ENCODE results near the gene RPS16. TPM values are rescaled to one million over a fixed set of nuclear protein-coding genes. Genes with fewer than 3 reads are reported as not detected.
"Not testable (repeated sequence)": the region's sequence is repeated elsewhere in the genome, so short reads cannot be mapped to it uniquely, and the experiment has no call there.

RPS16 gene
- 2,708 TPM for total RNA-seq
- 1,000 to 10,000 TPM; 1,440 to 2,367 (median 1,925) TPM for polyA plus RNA-seq

GRCh38 chr19:39435499-39436349 lies at the start of gene RPS16:
Gene RPS16 (minus strand): TSS chr19:39435949. CDS start chr19:39435895, 54 bp downstream.
- Mint-ChIP-seq H3K27me3 (peaks cover 4% of the 10 kb centered on the region), H3K9me3 (peaks cover 0 to 2% (median 0%) of the 10 kb centered on the region in 7 donors), H3K4me3 (peak within 1 kb of the TSS; percentile 92 to 100 (median 99)), H3K4me1 (peaks cover 0 to 59% (median 34%) of the 10 kb centered on the region in 4 donors), H3K27ac (peak within 1 kb of the TSS; percentile 99), H3K36me3 (peaks cover 19% of the 10 kb centered on the region)
- no peaks in the 10 kb centered on the region for H3K9me3 ChIP-seq (ENCODE audit: control insufficient read depth in 2 of 2, low read length in 2 of 2)
- H3K36me3 ChIP-seq (ENCODE audit: control insufficient read depth, insufficient read depth, low read length), result peaks cover 23% of the 10 kb centered on the region
- peak within 1 kb of the TSS; percentile 90 for H3K27ac ChIP-seq (ENCODE audit: insufficient read depth, low read length, poor library complexity, severe bottlenecking)
- no peaks in the 10 kb centered on the region for H3K27me3 ChIP-seq (ENCODE audit: control insufficient read depth, insufficient read depth, low read length)
- H3K4me1 ChIP-seq (ENCODE audit: control insufficient read depth, insufficient read depth, low read length, poor library complexity, severe bottlenecking), result peaks cover 35% of the 10 kb centered on the region
- ATAC-seq (ENCODE audit: low read depth in 2 of 2) (peak; percentile 94 to 95), DNase-seq (peak; percentile 98 to 99 (median 99))
- H3K4me3 ChIP-seq (ENCODE audit: low read depth, low read length), result peak within 1 kb of the TSS; percentile 90

DNA sequence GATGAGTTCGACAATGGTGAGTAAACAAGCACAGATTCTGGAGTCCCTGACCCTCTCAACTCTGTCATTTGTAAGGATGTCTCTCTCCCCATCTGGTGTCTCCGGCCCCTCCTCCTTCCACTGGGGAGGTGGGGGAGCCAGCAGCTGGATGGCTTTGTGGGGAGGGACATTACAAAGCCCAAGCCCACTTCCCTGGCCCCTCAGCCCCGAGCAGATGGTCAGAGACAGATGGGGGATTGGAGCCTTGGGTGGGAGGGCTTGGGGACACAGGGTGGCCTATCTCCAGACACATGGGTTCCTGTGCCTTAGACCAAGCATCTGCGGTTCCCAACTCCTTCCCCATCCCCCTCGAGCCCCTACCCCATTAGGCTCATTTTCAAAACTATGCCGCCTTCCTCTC lies 47.4 kb upstream of the RPS16 start:
- H3K4me1 Mint-ChIP-seq, result peaks cover 4 to 32% (median 25%) of the 10 kb centered on the region in 4 donors
- peak overlapping the region in 1 of 3 donors; percentile 40 for H3K27ac Mint-ChIP-seq

DNA sequence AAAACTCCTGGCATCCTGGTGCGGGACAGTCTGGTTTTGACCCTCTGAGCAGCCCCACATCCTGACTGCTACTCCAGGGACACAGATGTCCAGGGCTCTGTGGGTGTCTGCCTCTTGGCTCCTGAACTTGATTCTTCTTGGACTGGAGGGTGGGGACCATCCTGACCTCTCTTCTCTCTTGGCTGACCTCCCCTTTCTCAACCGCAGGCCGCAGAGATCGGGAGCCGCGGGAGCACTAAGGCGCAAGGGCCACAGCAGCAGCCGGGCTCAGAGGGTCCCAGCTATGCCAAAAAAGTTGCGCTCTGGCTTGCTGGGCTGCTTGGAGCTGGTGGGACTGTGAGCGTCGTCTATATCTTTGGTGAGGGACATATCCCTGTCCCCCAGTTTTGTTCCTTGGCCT lies 45.9 kb upstream of the RPS16 start:
- Histone ChIP-seq H3K4me1 (ENCODE audit: control insufficient read depth, insufficient read depth, low read length, poor library complexity, severe bottlenecking) (peaks cover 19% of the 10 kb centered on the region), H3K27ac (ENCODE audit: insufficient read depth, low read length, poor library complexity, severe bottlenecking) (peak overlapping the region; percentile 81), H3K36me3 (ENCODE audit: control insufficient read depth, insufficient read depth, low read length) (peaks cover 17% of the 10 kb centered on the region), H3K27me3 (ENCODE audit: control insufficient read depth, insufficient read depth, low read length) (no peaks in the 10 kb centered on the region), H3K9me3 (ENCODE audit: control insufficient read depth in 2 of 2, low read length in 2 of 2) (no peaks in the 10 kb centered on the region), H3K4me3 (ENCODE audit: low read depth, low read length) (peak overlapping the region; percentile 84)
- no peak for DNase-seq
- H3K36me3 Mint-ChIP-seq, result peaks cover 10% of the 10 kb centered on the region
- no peak for ATAC-seq (ENCODE audit: low read depth in 2 of 2)
- peaks cover 4 to 32% (median 25%) of the 10 kb centered on the region in 4 donors for H3K4me1 Mint-ChIP-seq
- H3K27ac Mint-ChIP-seq, result peak overlapping the region; percentile 43 to 96 (median 96)
- peak overlapping the region; percentile 87 to 97 (median 92) for H3K4me3 Mint-ChIP-seq
- H3K27me3 Mint-ChIP-seq, result no peaks in the 10 kb centered on the region
- peaks cover 0 to 2% (median 0%) of the 10 kb centered on the region in 7 donors for H3K9me3 Mint-ChIP-seq

More for the DNA sequence above, 47.4 kb upstream of the RPS16 start:
- peak overlapping the region; percentile 64 to 92 (median 72) for H3K4me3 Mint-ChIP-seq
- Histone ChIP-seq H3K4me3 (ENCODE audit: low read depth, low read length) (no peak overlapping the region), H3K27ac (ENCODE audit: insufficient read depth, low read length, poor library complexity, severe bottlenecking) (no peak overlapping the region), H3K4me1 (ENCODE audit: control insufficient read depth, insufficient read depth, low read length, poor library complexity, severe bottlenecking) (peaks cover 19% of the 10 kb centered on the region), H3K9me3 (ENCODE audit: control insufficient read depth in 2 of 2, low read length in 2 of 2) (no peaks in the 10 kb centered on the region), H3K36me3 (ENCODE audit: control insufficient read depth, insufficient read depth, low read length) (peaks cover 27% of the 10 kb centered on the region), H3K27me3 (ENCODE audit: control insufficient read depth, insufficient read depth, low read length) (no peaks in the 10 kb centered on the region)
- no peaks in the 10 kb centered on the region for H3K27me3 Mint-ChIP-seq
- ATAC-seq (ENCODE audit: low read depth in 2 of 2) (no peak), DNase-seq (no peak)
- H3K36me3 Mint-ChIP-seq, result peaks cover 16% of the 10 kb centered on the region
- H3K9me3 Mint-ChIP-seq, result no peaks in the 10 kb centered on the region

- Mint-ChIP-seq H3K27ac (peak overlapping the region; percentile 85 to 96 (median 96)), H3K4me3 (peak overlapping the region; percentile 87 to 97 (median 92)), H3K4me1 (peaks cover 4 to 33% (median 25%) of the 10 kb centered on the region in 4 donors), H3K9me3 (peaks cover 0 to 2% (median 0%) of the 10 kb centered on the region in 7 donors), H3K36me3 (peaks cover 11% of the 10 kb centered on the region), H3K27me3 (no peaks in the 10 kb centered on the region)
- peaks cover 15% of the 10 kb centered on the region for H3K36me3 ChIP-seq (ENCODE audit: control insufficient read depth, insufficient read depth, low read length)
- DNase-seq (no peak), ATAC-seq (ENCODE audit: low read depth in 2 of 2) (no peak)
- H3K27me3 ChIP-seq (ENCODE audit: control insufficient read depth, insufficient read depth, low read length), result no peaks in the 10 kb centered on the region
- H3K4me1 ChIP-seq (ENCODE audit: control insufficient read depth, insufficient read depth, low read length, poor library complexity, severe bottlenecking), result peaks cover 19% of the 10 kb centered on the region
- peak overlapping the region; percentile 84 for H3K4me3 ChIP-seq (ENCODE audit: low read depth, low read length)
- no peaks in the 10 kb centered on the region for H3K9me3 ChIP-seq (ENCODE audit: control insufficient read depth in 2 of 2, low read length in 2 of 2)
- H3K27ac ChIP-seq (ENCODE audit: insufficient read depth, low read length, poor library complexity, severe bottlenecking), result peak overlapping the region; percentile 81
Observed at GRCh38 chr19:39481229-39481545, 45.4 kb upstream of the RPS16 start.

GRCh38 chr19:39480337-39481228 lies 44.8 kb upstream of the RPS16 start, which contains the start of gene TIMM50:
Gene TIMM50 (plus strand): TSS chr19:39480838. CDS start chr19:39480854, 16 bp downstream.
- Mint-ChIP-seq H3K27me3 (no peaks in the 10 kb centered on the region), H3K36me3 (peaks cover 8% of the 10 kb centered on the region), H3K27ac (peak within 1 kb of the TSS; percentile 85 to 96 (median 96)), H3K9me3 (peaks cover 0 to 2% (median 0%) of the 10 kb centered on the region in 7 donors), H3K4me3 (peak within 1 kb of the TSS; percentile 87 to 97 (median 92)), H3K4me1 (peaks cover 4 to 33% (median 25%) of the 10 kb centered on the region in 4 donors)
- ATAC-seq (ENCODE audit: low read depth in 2 of 2) (peak; percentile 98), DNase-seq (peak; percentile 94 to 96 (median 96))
- H3K36me3 ChIP-seq (ENCODE audit: control insufficient read depth, insufficient read depth, low read length), result peaks cover 13% of the 10 kb centered on the region
- peaks cover 19% of the 10 kb centered on the region for H3K4me1 ChIP-seq (ENCODE audit: control insufficient read depth, insufficient read depth, low read length, poor library complexity, severe bottlenecking)
- no peaks in the 10 kb centered on the region for H3K9me3 ChIP-seq (ENCODE audit: control insufficient read depth in 2 of 2, low read length in 2 of 2)
- no peaks in the 10 kb centered on the region for H3K27me3 ChIP-seq (ENCODE audit: control insufficient read depth, insufficient read depth, low read length)
- H3K27ac ChIP-seq (ENCODE audit: insufficient read depth, low read length, poor library complexity, severe bottlenecking), result peak within 1 kb of the TSS; percentile 81
- peak within 1 kb of the TSS; percentile 84 for H3K4me3 ChIP-seq (ENCODE audit: low read depth, low read length)

GRCh38 chr19:39479916-39480315 lies 44.2 kb upstream of the RPS16 start:
- ATAC-seq (ENCODE audit: low read depth in 2 of 2), result no peak
- Mint-ChIP-seq H3K27ac (peak overlapping the region in 2 of 3 donors; percentile 96), H3K4me3 (peak overlapping the region; percentile 87 to 97 (median 92)), H3K36me3 (peaks cover 5% of the 10 kb centered on the region), H3K27me3 (no peaks in the 10 kb centered on the region), H3K9me3 (peaks cover 0 to 2% (median 0%) of the 10 kb centered on the region in 7 donors), H3K4me1 (peaks cover 4 to 35% (median 27%) of the 10 kb centered on the region in 4 donors)
- Histone ChIP-seq H3K27ac (ENCODE audit: insufficient read depth, low read length, poor library complexity, severe bottlenecking) (peak overlapping the region; percentile 81), H3K4me3 (ENCODE audit: low read depth, low read length) (peak overlapping the region; percentile 76), H3K27me3 (ENCODE audit: control insufficient read depth, insufficient read depth, low read length) (no peaks in the 10 kb centered on the region), H3K4me1 (ENCODE audit: control insufficient read depth, insufficient read depth, low read length, poor library complexity, severe bottlenecking) (peaks cover 19% of the 10 kb centered on the region), H3K36me3 (ENCODE audit: control insufficient read depth, insufficient read depth, low read length) (peaks cover 7% of the 10 kb centered on the region), H3K9me3 (ENCODE audit: control insufficient read depth in 2 of 2, low read length in 2 of 2) (no peaks in the 10 kb centered on the region)
- DNase-seq, result no peak

DNA sequence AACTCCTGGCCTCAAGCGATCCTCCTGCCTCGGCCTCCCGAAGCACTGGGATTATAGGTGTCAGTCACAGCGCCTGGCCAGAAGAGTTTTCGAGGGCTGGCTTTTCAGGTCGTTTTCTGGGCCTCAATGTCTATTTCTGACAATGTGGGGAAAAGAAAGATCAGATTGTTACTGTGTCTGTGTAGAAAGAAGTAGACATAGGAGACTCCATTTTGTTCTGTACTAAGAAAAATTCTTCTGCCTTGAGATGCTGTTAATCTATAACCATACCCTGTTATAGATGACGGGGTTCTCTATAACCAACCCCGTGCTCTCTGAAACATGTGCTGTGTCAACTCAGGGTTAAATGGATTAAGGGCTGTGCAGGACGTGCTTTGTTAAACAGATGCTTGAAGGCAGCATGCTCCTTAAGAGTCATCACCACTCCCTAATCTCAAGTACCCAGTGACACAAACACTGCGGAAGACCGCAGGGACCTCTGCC lies 43.6 kb upstream of the RPS16 start:
- H3K4me3 ChIP-seq (ENCODE audit: low read depth, low read length); H3K9me3 Mint-ChIP-seq; H3K27me3 ChIP-seq (ENCODE audit: control insufficient read depth, insufficient read depth, low read length); ATAC-seq (ENCODE audit: low read depth in 2 of 2); H3K9me3 ChIP-seq (ENCODE audit: control insufficient read depth in 2 of 2, low read length in 2 of 2); H3K27me3 Mint-ChIP-seq; H3K27ac ChIP-seq (ENCODE audit: insufficient read depth, low read length, poor library complexity, severe bottlenecking); DNase-seq: not testable (repeated sequence)
- Histone ChIP-seq H3K4me1 (ENCODE audit: control insufficient read depth, insufficient read depth, low read length, poor library complexity, severe bottlenecking) (peaks cover 19% of the 10 kb centered on the region), H3K36me3 (ENCODE audit: control insufficient read depth, insufficient read depth, low read length) (peaks cover 11% of the 10 kb centered on the region)
- Mint-ChIP-seq H3K4me3 (peak overlapping the region in 3 of 4 donors; percentile 55 to 91 (median 87)), H3K4me1 (peaks cover 4 to 35% (median 26%) of the 10 kb centered on the region in 4 donors), H3K36me3 (peaks cover 11% of the 10 kb centered on the region), H3K27ac (peak overlapping the region in 2 of 3 donors; percentile 96)

Data from CD4-positive, CD25-positive, alpha-beta regulatory T cell (primary cell).